HG02571 (cell line): ENCODE measurements around the gene TRAPPC3.

Experiments
- ATAC-seq: cut with Tn5 transposase; IDR thresholded peaks from one replicate; pipeline ENCODE4 v1.9.1; 2021; ENCODE audit warnings: mild to moderate bottlenecking, moderate library complexity; ENCODE audit not compliant: unreplicated experiment

Gene TRAPPC3

DNA sequence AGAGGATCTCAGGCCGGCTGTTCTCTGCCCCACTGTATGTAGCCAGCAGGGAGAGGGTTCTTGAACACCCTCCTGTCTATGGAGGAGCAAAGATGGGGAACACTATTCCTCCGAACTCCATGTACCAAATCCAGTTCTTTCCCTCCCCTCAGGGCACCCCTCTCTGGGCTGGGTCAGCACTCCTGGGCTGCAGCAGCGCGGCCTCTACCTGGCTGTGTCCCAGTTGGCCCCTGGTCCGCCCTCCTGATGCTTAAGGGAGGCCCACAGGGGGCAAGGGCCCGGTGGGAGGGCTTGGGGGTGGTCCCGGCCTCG lies 61.1 kb downstream of the TRAPPC3 start:
- ATAC-seq, result no peak

DNA sequence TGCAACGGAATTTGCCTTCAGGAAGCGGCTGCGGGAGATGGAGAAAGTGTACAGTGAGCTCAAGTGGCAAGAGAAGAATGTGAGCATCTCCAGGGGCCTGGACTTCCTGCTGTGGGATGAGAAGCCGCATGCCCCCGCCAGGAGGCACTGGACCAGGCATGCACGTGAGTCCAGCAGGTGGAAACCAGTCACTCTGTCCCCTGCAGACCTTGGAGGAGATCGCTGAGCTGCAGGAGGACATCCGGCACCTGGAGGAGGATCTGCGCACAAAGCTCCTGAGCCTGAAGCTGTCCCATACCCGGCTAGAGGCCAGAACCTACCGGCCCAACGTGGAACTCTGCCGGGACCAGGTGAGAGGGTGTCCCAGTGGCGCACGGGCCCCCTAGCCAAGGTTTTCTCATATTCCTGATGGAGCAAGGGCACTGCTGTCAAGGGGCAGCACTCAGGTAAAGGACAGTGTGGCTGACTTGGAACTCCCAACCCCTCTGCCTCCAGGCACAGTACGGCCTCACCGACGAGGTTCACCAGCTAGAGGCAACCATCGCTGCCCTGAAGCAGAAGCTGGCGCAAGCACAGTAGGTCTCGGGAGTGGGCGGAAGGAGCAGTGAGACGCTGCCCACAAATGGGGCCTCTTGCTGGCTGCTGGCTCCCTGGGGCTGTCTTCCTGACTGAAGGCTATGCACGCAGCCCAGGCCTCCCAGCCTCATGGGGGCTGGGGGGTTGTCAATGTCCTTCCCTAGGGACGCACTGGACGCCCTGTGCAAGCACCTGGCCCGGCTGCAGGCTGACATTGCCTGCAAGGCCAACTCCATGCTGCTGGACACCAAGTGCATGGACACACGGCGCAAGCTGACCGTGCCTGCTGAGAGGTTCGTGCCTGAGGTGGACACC lies 61.8 kb downstream of the TRAPPC3 start:
- no peak for ATAC-seq
